Left ventricle myocardium inferior (tissue), 1 donor: ENCODE results near the gene KDM3A. TPM values are rescaled to one million over a fixed set of nuclear protein-coding genes. Genes with fewer than 3 reads are reported as not detected.

Source experiments
- DNase-seq: peaks from one replicate; pipeline ENCODE4 v3.0.0-alpha.2; 2020
- H3K27ac ChIP-seq: fragments of 200-600 bp; replicated peaks from 2 replicates; pipeline ENCODE4 v1.8.0; 2021
- H3K27me3 ChIP-seq: fragments of 200-600 bp; 2 replicates; pipeline ENCODE4 v1.8.0; 2021; ENCODE audit warnings: low read depth
- H3K36me3 ChIP-seq: fragments of 200-600 bp; 2 replicates; pipeline ENCODE4 v1.8.0; 2021
- H3K4me1 ChIP-seq: fragments of 200-600 bp; 2 replicates; pipeline ENCODE4 v1.8.0; 2021
- H3K4me3 ChIP-seq: fragments of 200-600 bp; 2 replicates; pipeline ENCODE4 v1.8.0; 2021; ENCODE audit warnings: mild to moderate bottlenecking, moderate library complexity
- H3K9me3 ChIP-seq: fragments of 200-600 bp; replicated peaks from 2 replicates; pipeline ENCODE4 v1.8.0; 2021
- CTCF ChIP-seq: fragments of 200-600 bp; IDR thresholded peaks from 2 replicates; pipeline ENCODE4 v1.8.0; 2021; ENCODE audit warnings: antibody characterized with exemption, mild to moderate bottlenecking, borderline replicate concordance
- intact Hi-C: fragments of 100-400 bp; cut with micrococcal nuclease; formaldehyde crosslinking; loops from one replicate; pipeline ENCODE4 v1.11.0; 2022
- total RNA-seq: library from RNA; stranded (reverse); fragmentation: NEBNext Ultra II Directional; extraction: Animal tissue kit (Norgen Biotek cat#: 25700); gene quantifications from one replicate; pipeline ENCODE4 v1.2.1, GENCODE V29; 2021
- donor health status: DM: no; HTN: yes; CAD: no; lungs with severe emphysema.

Gene KDM3A
- total RNA-seq, 1 donor from 2014 or later = 36.2 TPM

GRCh38 chr2:86426271-86426670, 14.9 kb upstream of the KDM3A start:
- DNase-seq = no peak
- Histone ChIP-seq H3K27ac (no peak overlapping the region), H3K36me3 (no peaks in the 10 kb centered on the region), H3K4me3 (no peak overlapping the region), H3K4me1 (no peaks in the 10 kb centered on the region), H3K27me3 (no peaks in the 10 kb centered on the region), H3K9me3 (peaks cover 26% of the 10 kb centered on the region)
- intact Hi-C loops = no loop called here
- no peak for TF ChIP-seq CTCF

GRCh38 chr2:86429335-86429734, 11.8 kb upstream of the KDM3A start:
- no peak for DNase-seq
- TF ChIP-seq CTCF = no peak
- Histone ChIP-seq H3K27ac (no peak overlapping the region), H3K36me3 (no peaks in the 10 kb centered on the region), H3K9me3 (peaks cover 18% of the 10 kb centered on the region), H3K27me3 (no peaks in the 10 kb centered on the region), H3K4me3 (no peak overlapping the region), H3K4me1 (no peaks in the 10 kb centered on the region)
- intact Hi-C loops = no loop called here

GRCh38 chr2:86430368-86430767, 10.8 kb upstream of the KDM3A start:
- H3K36me3 ChIP-seq = no peaks in the 10 kb centered on the region
- H3K27me3 ChIP-seq = no peaks in the 10 kb centered on the region
- TF ChIP-seq CTCF = no peak
- H3K4me3 ChIP-seq = no peak overlapping the region
- no peaks in the 10 kb centered on the region for H3K4me1 ChIP-seq
- H3K9me3 ChIP-seq = peaks cover 18% of the 10 kb centered on the region
- intact Hi-C loops = no loop called here
- H3K27ac ChIP-seq = no peak overlapping the region
- no peak for DNase-seq

- Histone ChIP-seq H3K4me3 (no peak overlapping the region), H3K9me3 (peaks cover 37% of the 10 kb centered on the region), H3K27ac (no peak overlapping the region), H3K27me3 (no peaks in the 10 kb centered on the region), H3K36me3 (no peaks in the 10 kb centered on the region), H3K4me1 (no peaks in the 10 kb centered on the region)
- DNase-seq = no peak
- no peak for TF ChIP-seq CTCF
- intact Hi-C loops = no loop called here
Observed at GRCh38 chr2:86433137-86433536, 8.0 kb upstream of the KDM3A start.

- no peak for TF ChIP-seq CTCF
- no peaks in the 10 kb centered on the region for H3K36me3 ChIP-seq
- intact Hi-C loops = no loop called here
- no peak for DNase-seq
- no peak overlapping the region for H3K4me3 ChIP-seq
- no peak overlapping the region for H3K27ac ChIP-seq
- H3K9me3 ChIP-seq = peaks cover 48% of the 10 kb centered on the region
- H3K27me3 ChIP-seq = no peaks in the 10 kb centered on the region
- no peaks in the 10 kb centered on the region for H3K4me1 ChIP-seq
Observed at GRCh38 chr2:86434290-86434689, 6.9 kb upstream of the KDM3A start.

- intact Hi-C loops = no loop called here
- DNase-seq = no peak
- no peak for TF ChIP-seq CTCF
- Histone ChIP-seq H3K36me3 (no peaks in the 10 kb centered on the region), H3K9me3 (peaks cover 48% of the 10 kb centered on the region), H3K4me3 (no peak overlapping the region), H3K27me3 (no peaks in the 10 kb centered on the region), H3K4me1 (no peaks in the 10 kb centered on the region), H3K27ac (no peak overlapping the region)
Observed at GRCh38 chr2:86435531-86435930, 5.6 kb upstream of the KDM3A start.
